ENCODE data around the gene SLC10A7.

SLC10A7 gene

DNA sequence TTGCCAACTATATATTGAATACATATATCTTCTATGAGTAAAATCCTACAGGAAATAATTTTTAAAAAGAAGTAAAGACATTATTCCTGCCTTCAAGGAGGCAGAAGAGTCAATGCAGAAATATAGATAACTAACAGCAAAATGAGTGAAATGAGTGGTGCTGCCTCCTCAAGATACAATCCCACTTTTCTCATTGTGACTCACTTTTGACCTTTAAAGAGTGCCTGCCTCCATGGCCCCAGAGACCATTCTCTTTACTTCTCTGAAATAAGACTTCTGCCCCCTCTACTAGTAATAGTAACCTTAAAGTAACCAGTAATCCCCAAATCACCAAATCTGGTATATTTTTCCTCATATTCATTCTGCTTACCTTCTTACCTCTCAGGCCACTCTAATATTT is 15.5 kb downstream of the SLC10A7 start:
- H4K20me1 ChIP-seq (ENCODE audit: insufficient read depth, low read length): no peaks in the 10 kb centered on the region
- no peak overlapping the region for H3K4me3 ChIP-seq (ENCODE audit: low read length)
- no peaks in the 10 kb centered on the region for H3K36me3 ChIP-seq (replicated peaks; ENCODE audit: insufficient read depth, low read length)
- H3K27ac ChIP-seq (ENCODE audit: low read length): no peak overlapping the region
- TF ChIP-seq EZH2phosphoT487 (IDR thresholded peaks at IDR 0.05; ENCODE audit: low read length) (no peak), EZH2 (optimal IDR thresholded peaks at IDR 0.05; ENCODE audit: low read depth, low read length) (no peak)
- TF ChIP-seq, protein P1, sequence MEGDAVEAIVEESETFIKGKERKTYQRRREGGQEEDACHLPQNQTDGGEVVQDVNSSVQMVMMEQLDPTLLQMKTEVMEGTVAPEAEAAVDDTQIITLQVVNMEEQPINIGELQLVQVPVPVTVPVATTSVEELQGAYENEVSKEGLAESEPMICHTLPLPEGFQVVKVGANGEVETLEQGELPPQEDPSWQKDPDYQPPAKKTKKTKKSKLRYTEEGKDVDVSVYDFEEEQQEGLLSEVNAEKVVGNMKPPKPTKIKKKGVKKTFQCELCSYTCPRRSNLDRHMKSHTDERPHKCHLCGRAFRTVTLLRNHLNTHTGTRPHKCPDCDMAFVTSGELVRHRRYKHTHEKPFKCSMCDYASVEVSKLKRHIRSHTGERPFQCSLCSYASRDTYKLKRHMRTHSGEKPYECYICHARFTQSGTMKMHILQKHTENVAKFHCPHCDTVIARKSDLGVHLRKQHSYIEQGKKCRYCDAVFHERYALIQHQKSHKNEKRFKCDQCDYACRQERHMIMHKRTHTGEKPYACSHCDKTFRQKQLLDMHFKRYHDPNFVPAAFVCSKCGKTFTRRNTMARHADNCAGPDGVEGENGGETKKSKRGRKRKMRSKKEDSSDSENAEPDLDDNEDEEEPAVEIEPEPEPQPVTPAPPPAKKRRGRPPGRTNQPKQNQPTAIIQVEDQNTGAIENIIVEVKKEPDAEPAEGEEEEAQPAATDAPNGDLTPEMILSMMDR (IDR thresholded peaks at IDR 0.05; ENCODE audit: low read length): no peak
- no peak overlapping the region for H3K4me2 ChIP-seq (ENCODE audit: low read depth, low read length)
- H3K4me1 ChIP-seq (ENCODE audit: low read length): no peaks in the 10 kb centered on the region
- H3K9me3 ChIP-seq (replicated peaks; ENCODE audit: insufficient read depth, low read length): no peaks in the 10 kb centered on the region
- H3K9me2 ChIP-seq (replicated peaks; ENCODE audit: insufficient read depth, low read length): no peaks in the 10 kb centered on the region
- H3K9ac ChIP-seq (ENCODE audit: low read length): no peak overlapping the region
- no peaks in the 10 kb centered on the region for H3K79me2 ChIP-seq (ENCODE audit: low read length)
- H3K27me3 ChIP-seq (replicated peaks; ENCODE audit: insufficient read depth, low read length): no peaks in the 10 kb centered on the region
- H2AFZ ChIP-seq (ENCODE audit: low read length): no peak overlapping the region
- no peak for DNase-seq
- H3F3A ChIP-seq (ENCODE audit: insufficient read depth, low read length): no peaks in the 10 kb centered on the region

DNA sequence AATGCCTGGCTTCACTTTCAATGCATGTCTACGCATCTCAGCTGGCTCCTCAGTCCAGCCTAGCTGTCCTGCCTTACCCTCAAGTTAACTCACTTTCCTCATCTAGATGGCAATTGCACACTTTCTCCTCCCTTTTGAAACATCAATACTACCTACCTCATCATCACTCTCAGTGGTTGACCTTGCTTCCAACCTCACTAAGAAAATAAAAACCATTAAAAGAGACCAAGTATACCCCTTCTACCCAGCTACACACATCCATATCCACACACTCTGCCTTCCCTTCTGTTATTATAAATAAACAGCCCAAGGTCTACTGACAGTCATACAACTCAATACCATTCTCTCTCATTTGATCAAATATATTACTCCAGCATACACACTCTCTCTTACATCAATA is 21.5 kb downstream of the SLC10A7 start:
- H3K9me2 ChIP-seq (replicated peaks; ENCODE audit: insufficient read depth, low read length): no peaks in the 10 kb centered on the region

DNA sequence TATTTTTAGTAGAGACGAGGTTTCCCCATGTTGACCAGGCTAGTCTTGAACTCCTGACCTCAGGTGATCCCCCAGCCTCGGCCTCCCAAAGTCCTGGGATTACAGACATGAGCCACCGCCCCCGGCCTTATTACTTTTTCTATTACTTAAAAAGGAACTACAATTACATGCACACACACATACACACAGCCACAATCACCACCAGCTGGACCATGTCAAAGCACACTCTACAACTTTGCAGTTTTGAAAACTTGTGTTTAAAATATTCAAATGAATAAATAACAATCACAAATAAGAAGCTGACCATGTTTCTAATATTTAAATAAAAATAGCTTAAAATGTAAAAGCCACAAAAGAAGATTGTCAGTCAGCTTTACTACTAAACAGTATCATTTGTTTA is 23.4 kb downstream of the SLC10A7 start:
- no peak overlapping the region for H3K4me2 ChIP-seq (ENCODE audit: low read depth, low read length)
- H3K79me2 ChIP-seq (ENCODE audit: low read length): no peaks in the 10 kb centered on the region
- no peaks in the 10 kb centered on the region for H4K20me1 ChIP-seq (ENCODE audit: insufficient read depth, low read length)
- no peaks in the 10 kb centered on the region for H3K4me1 ChIP-seq (ENCODE audit: low read length)
- DNase-seq: no peak
- no peaks in the 10 kb centered on the region for H3K9me2 ChIP-seq (replicated peaks; ENCODE audit: insufficient read depth, low read length)
- H2AFZ ChIP-seq (ENCODE audit: low read length): no peak overlapping the region
- no peaks in the 10 kb centered on the region for H3K27me3 ChIP-seq (replicated peaks; ENCODE audit: insufficient read depth, low read length)
- no peaks in the 10 kb centered on the region; the same call in none of the 2 replicates for H3K36me3 ChIP-seq (replicated peaks; ENCODE audit: insufficient read depth, low read length)
- no peaks in the 10 kb centered on the region for H3K9me3 ChIP-seq (replicated peaks; ENCODE audit: insufficient read depth, low read length)
- H3K9ac ChIP-seq (ENCODE audit: low read length): no peak overlapping the region
- H3F3A ChIP-seq (ENCODE audit: insufficient read depth, low read length): no peaks in the 10 kb centered on the region
- no peak overlapping the region for H3K27ac ChIP-seq (ENCODE audit: low read length)
- H3K4me3 ChIP-seq (ENCODE audit: low read length): no peak overlapping the region
- TF ChIP-seq EZH2phosphoT487 (IDR thresholded peaks at IDR 0.05; ENCODE audit: low read length) (no peak), EZH2 (optimal IDR thresholded peaks at IDR 0.05; ENCODE audit: low read depth, low read length) (no peak)
- TF ChIP-seq, protein P1 (IDR thresholded peaks at IDR 0.05; ENCODE audit: low read length): no peak

More for the DNA sequence above, 21.5 kb downstream of the SLC10A7 start:
- no peak for TF ChIP-seq EZH2phosphoT487 (IDR thresholded peaks at IDR 0.05; ENCODE audit: low read length)
- TF ChIP-seq, protein P1 (IDR thresholded peaks at IDR 0.05; ENCODE audit: low read length): no peak
- TF ChIP-seq EZH2 (optimal IDR thresholded peaks at IDR 0.05; ENCODE audit: low read depth, low read length): no peak
- Histone ChIP-seq H3K9me3 (replicated peaks; ENCODE audit: insufficient read depth, low read length) (no peaks in the 10 kb centered on the region), H4K20me1 (ENCODE audit: insufficient read depth, low read length) (no peaks in the 10 kb centered on the region), H3K27me3 (replicated peaks; ENCODE audit: insufficient read depth, low read length) (no peaks in the 10 kb centered on the region), H3K27ac (ENCODE audit: low read length) (no peak overlapping the region), H3K4me1 (ENCODE audit: low read length) (no peaks in the 10 kb centered on the region), H2AFZ (ENCODE audit: low read length) (no peak overlapping the region), H3K36me3 (replicated peaks; ENCODE audit: insufficient read depth, low read length) (no peaks in the 10 kb centered on the region; the same call in 1 of the 2 replicates), H3F3A (ENCODE audit: insufficient read depth, low read length) (no peaks in the 10 kb centered on the region), H3K79me2 (ENCODE audit: low read length) (no peaks in the 10 kb centered on the region), H3K4me2 (ENCODE audit: low read depth, low read length) (no peak overlapping the region), H3K9ac (ENCODE audit: low read length) (no peak overlapping the region), H3K4me3 (ENCODE audit: low read length) (no peak overlapping the region)
- no peak for DNase-seq
